OCI-LY3 (cell line): Measurements from ENCODE around the gene RFTN1.

Experiments used
- H2AFZ ChIP-seq: fragments of 200-600, 300-600 bp; shearing (Covaris generic); 2 replicates; pipeline ENCODE4 v1.6.0; 2014; ENCODE audit warnings: antibody characterized with exemption, low read depth, low read length
- H3K27ac ChIP-seq: fragments of 200-600, 300-600 bp; sonication (generic); 2 replicates; pipeline ENCODE4 v1.5.1; 2014; ENCODE audit warnings: mild to moderate bottlenecking, low read length, moderate library complexity, mixed read lengths
- H3K27me3 ChIP-seq: fragments of 200-600, 300-600 bp; sonication (generic); 2 replicates; pipeline ENCODE4 v1.6.1; 2014; ENCODE audit warnings: low read depth, low read length, mixed read lengths
- H3K36me3 ChIP-seq: fragments of 200-600, 300-600 bp; sonication (generic); replicated peaks from 2 replicates; pipeline ENCODE3; 2014; ENCODE audit warnings: low read depth, low read length, mixed read lengths
- H3K4me1 ChIP-seq: fragments of 300-600, 200-600 bp; sonication (generic); 2 replicates; pipeline ENCODE4 v1.6.1; 2014; ENCODE audit warnings: low read length, mixed read lengths
- H3K4me2 ChIP-seq: fragments of 200-600, 300-600 bp; sonication (generic); 2 replicates; pipeline ENCODE4 v1.6.1; 2014; ENCODE audit warnings: low read length, mixed read lengths
- H3K4me3 ChIP-seq: fragments of 300-600, 200-600 bp; sonication (generic); 2 replicates; pipeline ENCODE4 v1.5.1; 2014; ENCODE audit warnings: antibody characterized with exemption, mild to moderate bottlenecking, low read length, moderate library complexity
- H3K79me2 ChIP-seq: fragments of 300-600, 200-600 bp; shearing (Covaris generic); 2 replicates; pipeline ENCODE4 v1.6.1; 2014; ENCODE audit warnings: mild to moderate bottlenecking, low read length, mixed read lengths
- H3K9ac ChIP-seq: fragments of 300-600, 200-600 bp; shearing (Covaris generic); 2 replicates; pipeline ENCODE4 v1.6.0; 2014; ENCODE audit warnings: mild to moderate bottlenecking, low read length, moderate library complexity
- H3K9me3 ChIP-seq: fragments of 200-600, 300-600 bp; shearing (Covaris generic); 2 replicates; pipeline ENCODE4 v1.6.1; 2014; ENCODE audit warnings: low read length, mixed read lengths; ENCODE audit not compliant: insufficient read depth
- H4K20me1 ChIP-seq: fragments of 200-600, 300-600 bp; sonication (generic); 2 replicates; pipeline ENCODE4 v1.6.1; 2016; ENCODE audit warnings: low read length, mixed read lengths; ENCODE audit not compliant: insufficient read depth
- EZH2phosphoT487 ChIP-seq: fragments of 200-600 bp; shearing (Covaris generic); IDR thresholded peaks from 2 replicates; pipeline ENCODE4 v1.6.1; 2018; ENCODE audit warnings: antibody characterized with exemption, mixed run types, low read depth
- TF ChIP-seq, protein P1 (sequence below): fragments of 200-600, 300-600 bp; sonication (generic); IDR thresholded peaks from 2 replicates; pipeline ENCODE4 v1.5.1; 2014; ENCODE audit warnings: antibody characterized with exemption, low read length, low read depth

RFTN1 gene

DNA sequence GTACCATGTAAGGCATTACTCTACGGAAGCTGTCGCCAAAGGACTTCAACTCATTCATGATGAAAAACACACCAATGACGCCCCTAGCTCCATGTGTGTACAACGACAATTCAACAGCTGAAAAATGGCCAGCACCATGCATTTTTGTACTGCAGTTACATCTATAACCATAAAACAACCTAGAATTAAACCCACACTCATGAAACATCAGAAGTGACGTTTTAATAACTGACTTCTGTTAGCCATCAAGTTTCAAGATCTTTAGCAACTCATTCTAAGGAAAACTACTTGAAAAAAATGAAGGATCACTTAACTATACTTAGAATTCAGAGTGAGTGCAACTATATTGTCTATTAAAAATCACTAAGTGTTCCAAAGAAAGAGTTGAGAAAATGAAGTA, 84.9 kb downstream of the RFTN1 start:
- Histone ChIP-seq H3K9ac (no peak overlapping the region), H4K20me1 (peaks cover 99% of the 10 kb centered on the region), H3K4me1 (peaks cover 45% of the 10 kb centered on the region), H3K79me2 (peaks cover 97% of the 10 kb centered on the region), H3K36me3 (peaks cover 75% of the 10 kb centered on the region), H3K4me3 (no peak overlapping the region), H2AFZ (no peak overlapping the region), H3K9me3 (peaks cover 5% of the 10 kb centered on the region; the same call in 1 of the 2 replicates), H3K27me3 (no peaks in the 10 kb centered on the region), H3K4me2 (no peak overlapping the region), H3K27ac (no peak overlapping the region)
- TF ChIP-seq, protein P1, sequence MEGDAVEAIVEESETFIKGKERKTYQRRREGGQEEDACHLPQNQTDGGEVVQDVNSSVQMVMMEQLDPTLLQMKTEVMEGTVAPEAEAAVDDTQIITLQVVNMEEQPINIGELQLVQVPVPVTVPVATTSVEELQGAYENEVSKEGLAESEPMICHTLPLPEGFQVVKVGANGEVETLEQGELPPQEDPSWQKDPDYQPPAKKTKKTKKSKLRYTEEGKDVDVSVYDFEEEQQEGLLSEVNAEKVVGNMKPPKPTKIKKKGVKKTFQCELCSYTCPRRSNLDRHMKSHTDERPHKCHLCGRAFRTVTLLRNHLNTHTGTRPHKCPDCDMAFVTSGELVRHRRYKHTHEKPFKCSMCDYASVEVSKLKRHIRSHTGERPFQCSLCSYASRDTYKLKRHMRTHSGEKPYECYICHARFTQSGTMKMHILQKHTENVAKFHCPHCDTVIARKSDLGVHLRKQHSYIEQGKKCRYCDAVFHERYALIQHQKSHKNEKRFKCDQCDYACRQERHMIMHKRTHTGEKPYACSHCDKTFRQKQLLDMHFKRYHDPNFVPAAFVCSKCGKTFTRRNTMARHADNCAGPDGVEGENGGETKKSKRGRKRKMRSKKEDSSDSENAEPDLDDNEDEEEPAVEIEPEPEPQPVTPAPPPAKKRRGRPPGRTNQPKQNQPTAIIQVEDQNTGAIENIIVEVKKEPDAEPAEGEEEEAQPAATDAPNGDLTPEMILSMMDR: no peak
- no peak for TF ChIP-seq EZH2phosphoT487

DNA sequence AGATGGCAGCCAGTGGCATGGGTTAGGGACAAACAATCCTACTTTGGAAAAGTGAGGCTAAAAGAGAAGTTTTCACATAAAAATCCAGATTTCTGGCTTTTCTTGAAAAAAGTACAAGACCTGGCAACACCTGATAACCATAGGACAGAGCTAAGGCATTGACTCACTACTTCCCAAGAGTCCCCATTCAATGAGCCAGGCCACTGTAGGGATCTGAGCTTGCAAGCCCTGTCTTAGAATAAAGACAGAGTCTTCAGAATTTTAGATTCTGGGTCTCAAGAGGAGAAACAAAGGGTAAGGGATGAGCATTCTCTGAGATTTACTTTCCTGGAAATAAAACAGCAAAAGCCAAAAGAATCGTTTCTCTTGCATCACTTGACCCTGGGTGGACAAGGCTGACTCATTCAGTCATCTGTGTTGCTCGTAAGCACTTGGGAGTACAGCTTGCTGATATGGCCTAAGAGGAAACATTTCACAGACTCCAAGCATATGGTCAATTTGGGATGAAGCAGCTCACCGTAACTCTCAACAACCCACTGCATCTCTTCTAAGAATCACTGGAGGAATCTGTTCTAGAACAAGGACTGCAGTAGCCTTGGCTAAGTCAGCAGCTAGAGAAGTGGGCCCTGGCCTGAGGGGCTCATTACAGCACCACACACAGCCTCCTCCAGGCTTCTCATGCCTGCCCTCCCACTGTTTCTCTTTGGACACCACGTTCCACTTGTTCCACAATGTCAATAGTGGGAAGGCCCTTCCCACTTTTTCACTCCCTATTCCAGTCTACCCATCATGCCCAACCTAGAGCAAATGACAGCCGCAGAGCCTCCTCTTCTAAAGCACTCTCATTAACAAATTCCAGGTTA, 86.2 kb downstream of the RFTN1 start:
- Histone ChIP-seq H3K36me3 (peaks cover 63% of the 10 kb centered on the region), H4K20me1 (peaks cover 99% of the 10 kb centered on the region), H3K4me2 (no peak overlapping the region), H3K9me3 (peaks cover 5% of the 10 kb centered on the region; the same call in 1 of the 2 replicates), H3K4me3 (no peak overlapping the region), H3K27ac (no peak overlapping the region), H3K79me2 (peaks cover 98% of the 10 kb centered on the region), H3K9ac (no peak overlapping the region), H2AFZ (no peak overlapping the region), H3K27me3 (no peaks in the 10 kb centered on the region), H3K4me1 (peaks cover 32% of the 10 kb centered on the region)
- TF ChIP-seq, protein P1: no peak
- TF ChIP-seq EZH2phosphoT487: no peak

DNA sequence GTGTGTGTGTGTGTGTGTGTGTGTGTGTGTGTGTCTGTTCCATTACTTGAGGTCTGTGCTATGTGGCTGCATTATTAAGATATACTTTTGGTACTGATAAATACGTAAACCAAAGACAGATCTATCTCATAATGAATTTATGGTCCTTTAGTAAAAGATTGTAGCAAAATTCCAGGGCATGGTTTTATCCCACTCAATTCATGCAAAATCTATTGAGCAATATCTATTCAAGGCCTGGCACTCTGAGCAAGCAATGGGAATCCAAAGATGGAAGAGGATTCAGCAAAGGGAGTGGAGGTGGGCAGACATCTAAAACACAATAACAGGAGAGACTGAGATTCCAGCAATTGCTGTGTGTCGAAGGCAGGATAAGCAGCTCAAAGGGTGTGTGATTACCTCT, 86.8 kb downstream of the RFTN1 start:
- Histone ChIP-seq H3K4me3 (no peak overlapping the region), H3K27ac (no peak overlapping the region), H4K20me1 (peaks cover 98% of the 10 kb centered on the region), H3K27me3 (no peaks in the 10 kb centered on the region), H3K4me2 (no peak overlapping the region), H3K4me1 (peaks cover 25% of the 10 kb centered on the region), H3K79me2 (peaks cover 97% of the 10 kb centered on the region), H3K9ac (no peak overlapping the region), H2AFZ (no peak overlapping the region), H3K9me3 (no peaks in the 10 kb centered on the region), H3K36me3 (peaks cover 57% of the 10 kb centered on the region)
- no peak for TF ChIP-seq EZH2phosphoT487
- TF ChIP-seq, protein P1: no peak

DNA sequence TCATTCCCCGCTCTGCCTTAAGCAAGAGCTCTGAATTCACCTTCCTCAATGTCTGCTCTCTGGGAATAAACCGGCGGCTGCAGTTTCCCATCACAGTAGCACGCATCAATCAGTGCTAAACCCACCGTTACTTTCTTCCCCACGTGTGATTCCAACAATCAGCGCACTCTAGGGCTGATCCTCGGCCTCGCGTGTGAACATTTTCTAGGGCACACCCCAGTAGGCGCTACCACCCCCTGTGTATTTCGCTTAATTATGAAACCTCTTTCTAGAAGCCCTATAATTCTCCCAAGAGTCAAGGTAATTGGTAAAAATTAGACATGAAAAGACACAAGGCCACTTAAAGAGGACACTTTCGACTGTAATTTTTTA, 87.5 kb downstream of the RFTN1 start:
- H3K27me3 ChIP-seq: no peaks in the 10 kb centered on the region
- H3K27ac ChIP-seq: no peak overlapping the region
- H3K36me3 ChIP-seq: peaks cover 52% of the 10 kb centered on the region
- no peak overlapping the region for H3K9ac ChIP-seq
- peaks cover 97% of the 10 kb centered on the region for H3K79me2 ChIP-seq
- no peak overlapping the region for H3K4me3 ChIP-seq
- TF ChIP-seq, protein P1: no peak
- no peak for TF ChIP-seq EZH2phosphoT487
- peaks cover 97% of the 10 kb centered on the region for H4K20me1 ChIP-seq
- no peak overlapping the region for H2AFZ ChIP-seq
- peaks cover 19% of the 10 kb centered on the region for H3K4me1 ChIP-seq
- H3K4me2 ChIP-seq: no peak overlapping the region
- H3K9me3 ChIP-seq: no peaks in the 10 kb centered on the region
